Fibroblast of the aortic adventitia (primary cell): ENCODE results near the gene ZDHHC21. TPM values are rescaled to one million over a fixed set of nuclear protein-coding genes. Genes with fewer than 3 reads are reported as not detected.
"Not testable (repeated sequence)": the region's sequence is repeated elsewhere in the genome, so short reads cannot be mapped to it uniquely, and the experiment has no call there.

Experiments used
- DNase-seq: peaks from one replicate; pipeline ENCODE4 v3.0.0-alpha.2; 2010; ENCODE audit warnings: low read depth
- H3K4me3 ChIP-seq: 2 replicates; pipeline ENCODE4 v1.5.1; 2011; ENCODE audit warnings: low read depth, mild to moderate bottlenecking, control low read depth, low read length, moderate library complexity
- CTCF ChIP-seq: IDR thresholded peaks from 2 replicates; pipeline ENCODE4 v1.5.1; 2011; ENCODE audit warnings: mild to moderate bottlenecking, low read length, control low read depth, inconsistent platforms; ENCODE audit not compliant: insufficient read depth
- total RNA-seq: library from RNA; depleted of rRNA; stranded (reverse); fragments of >200 nt; gene quantifications from 2 replicates; pipeline ENCODE4 v1.2.3, GENCODE V29; 2012; ENCODE audit warnings: low replicate concordance

The ZDHHC21 gene
- total RNA-seq, 1 donor: 11.8 TPM

- H3K4me3 ChIP-seq: no peak overlapping the region
- peak; percentile 64 for DNase-seq
- no peak for TF ChIP-seq CTCF
These were observed 22.5 kb downstream of the ZDHHC21 start for GRCh38 chr9:14670718-14671117.

- not testable (repeated sequence) for DNase-seq, H3K4me3 ChIP-seq
These were observed 29.2 kb downstream of the ZDHHC21 start for GRCh38 chr9:14664022-14664421.

GRCh38 chr9:14662060-14662453 lies 31.2 kb downstream of the ZDHHC21 start:
- TF ChIP-seq CTCF: no peak
- no peak overlapping the region for H3K4me3 ChIP-seq
- DNase-seq: no peak

GRCh38 chr9:14661421-14662059 lies 31.7 kb downstream of the ZDHHC21 start:
- peak; percentile 54 for TF ChIP-seq CTCF
- H3K4me3 ChIP-seq: no peak overlapping the region
- peak; percentile 62 for DNase-seq

GRCh38 chr9:14660721-14661120 lies 32.5 kb downstream of the ZDHHC21 start:
- DNase-seq: no peak
- TF ChIP-seq CTCF: no peak
- H3K4me3 ChIP-seq: no peak overlapping the region

GRCh38 chr9:14654932-14655331 lies 38.3 kb downstream of the ZDHHC21 start:
- DNase-seq: peak; percentile 10
- TF ChIP-seq CTCF: no peak
- H3K4me3 ChIP-seq: no peak overlapping the region

- DNase-seq: no peak
- no peak overlapping the region for H3K4me3 ChIP-seq
- no peak for TF ChIP-seq CTCF
These were observed 39.7 kb downstream of the ZDHHC21 start for GRCh38 chr9:14653511-14653910.
